IMR-90 (cell line): Measurements from ENCODE around the gene TIGD4. TPM values are rescaled to one million over a fixed set of nuclear protein-coding genes. Genes with fewer than 3 reads are reported as not detected.

ENCODE experiments used
- ATAC-seq: fragments of 200-7000 bp; cut with Tn5 transposase; 2 replicates; pipeline ENCODE4 v1.9.1; 2020; ENCODE audit warnings: low read depth, mild to moderate bottlenecking, moderate library complexity
- BruUV-seq: library from RNA; stranded (reverse); fragments of 400-500 nt; replicated peaks from 2 replicates; lab custom pipeline; 2021; lab: Mats Ljungman, UMichigan
- CTCF ChIA-PET: fragments of 300-600 bp; formaldehyde crosslinking; extraction: SDS; loops from one replicate; lab custom pipeline; 2021; ENCODE audit warnings: antibody characterized with exemption; lab: Yijun Ruan, JAX
- POLR2A ChIA-PET: fragments of 300-600 bp; sonication (Branson Sonifier 250); formaldehyde crosslinking; loops from one replicate; lab custom pipeline; 2022; ENCODE audit warnings: antibody characterized with exemption; ENCODE audit not compliant: unreplicated experiment; lab: Charles Lee
- DNase-seq: peaks from one replicate; pipeline ENCODE4 v3.0.0; 2013
- H2AFZ ChIP-seq: replicated peaks from 2 replicates; pipeline ENCODE3; 2013; ENCODE audit warnings: low read length, mild to moderate bottlenecking; ENCODE audit not compliant: poor library complexity
- H2AK5ac ChIP-seq: 2 replicates; pipeline ENCODE4 v1.6.1; 2013; ENCODE audit warnings: low read depth, low read length, inconsistent platforms
- H2AK9ac ChIP-seq: replicated peaks from 2 replicates; pipeline ENCODE3; 2013; ENCODE audit warnings: mild to moderate bottlenecking, low read depth, low read length, moderate library complexity; ENCODE audit not compliant: poor library complexity
- H2BK120ac ChIP-seq: 2 replicates; pipeline ENCODE4 v1.6.1; 2013; ENCODE audit warnings: low read depth, low read length, inconsistent platforms
- H2BK15ac ChIP-seq: 3 replicates; pipeline ENCODE4 v1.6.1; 2013; ENCODE audit warnings: low read depth, low read length, inconsistent platforms
- H2BK20ac ChIP-seq: 2 replicates; pipeline ENCODE4 v1.6.1; 2013; ENCODE audit warnings: low read depth, mild to moderate bottlenecking, inconsistent platforms, low read length, moderate library complexity
- H2BK5ac ChIP-seq: 2 replicates; pipeline ENCODE4 v1.6.1; 2013; ENCODE audit warnings: mild to moderate bottlenecking, low read depth, low read length, inconsistent platforms; ENCODE audit not compliant: poor library complexity, severe bottlenecking
- H3K14ac ChIP-seq: replicated peaks from 2 replicates; pipeline ENCODE4 v1.6.1; 2013; ENCODE audit warnings: low read depth, low read length, inconsistent platforms
- H3K18ac ChIP-seq: 2 replicates; pipeline ENCODE4 v1.6.1; 2013; ENCODE audit warnings: low read depth, low read length, control low read depth
- H3K23ac ChIP-seq: 2 replicates; pipeline ENCODE4 v1.6.1; 2013; ENCODE audit warnings: low read depth, low read length, inconsistent platforms
- H3K27ac ChIP-seq: 2 replicates; pipeline ENCODE4 v1.5.1; 2013; ENCODE audit warnings: mild to moderate bottlenecking, control low read depth, low read length; ENCODE audit not compliant: insufficient read depth
- H3K27me3 ChIP-seq: 2 replicates; pipeline ENCODE4 v1.6.1; 2013; ENCODE audit warnings: low read length; ENCODE audit not compliant: control insufficient read depth, insufficient read depth
- H3K36me3 ChIP-seq: 2 replicates; pipeline ENCODE4 v1.6.1; 2013; ENCODE audit warnings: low read length, mixed read lengths; ENCODE audit not compliant: control insufficient read depth, insufficient read depth
- H3K4ac ChIP-seq: 2 replicates; pipeline ENCODE4 v1.6.1; 2013; ENCODE audit warnings: low read depth, low read length, inconsistent platforms
- H3K4me1 ChIP-seq: 2 replicates; pipeline ENCODE4 v1.6.1; 2013; ENCODE audit warnings: low read length, mixed read lengths; ENCODE audit not compliant: control insufficient read depth, insufficient read depth
- H3K4me2 ChIP-seq: 2 replicates; pipeline ENCODE4 v1.6.1; 2013; ENCODE audit warnings: low read depth, mild to moderate bottlenecking, control low read depth, low read length, moderate library complexity
- H3K4me3 ChIP-seq: 2 replicates; pipeline ENCODE4 v1.5.1; 2013; ENCODE audit warnings: low read depth, mild to moderate bottlenecking, control low read depth, low read length, moderate library complexity; ENCODE audit not compliant: insufficient read depth
- H3K56ac ChIP-seq: 2 replicates; pipeline ENCODE4 v1.6.1; 2013; ENCODE audit warnings: low read length, inconsistent platforms; ENCODE audit not compliant: insufficient read depth; ENCODE audit errors: extremely low read depth
- H3K79me1 ChIP-seq, 2 experiments: 2 replicates each; pipeline ENCODE4 v1.6.1; 2013; ENCODE audit warnings: low read length in 2 of 2, inconsistent platforms in 1 of 2, low read depth in 1 of 2
- H3K9ac ChIP-seq: 2 replicates; pipeline ENCODE4 v1.6.1; 2013; ENCODE audit warnings: low read depth, low read length, control low read depth
- H3K9me1 ChIP-seq: 2 replicates; pipeline ENCODE4 v1.6.1; 2013; ENCODE audit warnings: low read length, inconsistent platforms; ENCODE audit not compliant: insufficient read depth
- H3K9me3 ChIP-seq: 2 replicates; pipeline ENCODE4 v1.6.1; 2013; ENCODE audit warnings: low read length; ENCODE audit not compliant: control insufficient read depth, insufficient read depth
- H4K20me1 ChIP-seq: 2 replicates; pipeline ENCODE4 v1.6.1; 2013; ENCODE audit warnings: low read length, inconsistent platforms; ENCODE audit not compliant: insufficient read depth
- H4K5ac ChIP-seq: 2 replicates; pipeline ENCODE4 v1.6.1; 2013; ENCODE audit warnings: mild to moderate bottlenecking, low read depth, low read length, control low read depth
- H4K8ac ChIP-seq, 2 experiments: 2 replicates each; pipeline ENCODE4 v1.6.1; 2013; ENCODE audit warnings: low read depth in 2 of 2, low read length in 2 of 2, control low read depth in 1 of 2, inconsistent platforms in 1 of 2
- H4K91ac ChIP-seq: 2 replicates; pipeline ENCODE4 v1.6.1; 2013; ENCODE audit warnings: low read depth, low read length, inconsistent platforms; ENCODE audit not compliant: insufficient read depth
- BHLHE40 ChIP-seq: fragments of 150-350 bp; IDR thresholded peaks from 2 replicates; pipeline ENCODE4 v1.6.1; 2016; ENCODE audit warnings: mild to moderate bottlenecking, low read depth, low read length
- CHD1 ChIP-seq: IDR thresholded peaks from 2 replicates; pipeline ENCODE4 v1.6.1; 2012; ENCODE audit warnings: low read depth, low read length, improper control_type of control experiment
- CTCF ChIP-seq: conservative IDR thresholded peaks from 2 replicates; pipeline ENCODE4 v1.5.1; 2012; ENCODE audit warnings: mild to moderate bottlenecking, low read depth, low read length, improper control_type of control experiment
- ELK1 ChIP-seq: fragments of 150-350 bp; IDR thresholded peaks from 2 replicates; pipeline ENCODE4 v1.6.1; 2016; ENCODE audit warnings: low read depth, mild to moderate bottlenecking, low read length, moderate library complexity, borderline replicate concordance
- FOS ChIP-seq: fragments of 150-350 bp; IDR thresholded peaks from 2 replicates; pipeline ENCODE4 v1.6.1; 2016; ENCODE audit warnings: low read depth, low read length
- MAFK ChIP-seq: IDR thresholded peaks from 2 replicates; pipeline ENCODE4 v1.6.1; 2012; ENCODE audit warnings: low read depth, low read length, improper control_type of control experiment
- MAZ ChIP-seq: IDR thresholded peaks from 2 replicates; pipeline ENCODE4 v1.6.1; 2012; ENCODE audit warnings: low read depth, mild to moderate bottlenecking, low read length, improper control_type of control experiment, moderate library complexity, borderline replicate concordance
- NFE2L2 ChIP-seq: fragments of 150-350 bp; IDR thresholded peaks from 2 replicates; pipeline ENCODE4 v1.6.1; 2016; ENCODE audit warnings: low read depth, mild to moderate bottlenecking, low read length
- POLR2A ChIP-seq: IDR thresholded peaks from 2 replicates; pipeline ENCODE4 v1.6.1; 2012; ENCODE audit warnings: mild to moderate bottlenecking, low read depth, low read length
- RFX5 ChIP-seq: IDR thresholded peaks from 2 replicates; pipeline ENCODE4 v1.8.0; 2012; ENCODE audit warnings: low read depth, mild to moderate bottlenecking, low read length, moderate library complexity
- SMC3 ChIP-seq: fragments of 150-350 bp; IDR thresholded peaks from 2 replicates; pipeline ENCODE4 v1.6.1; 2016; ENCODE audit warnings: low read depth, mild to moderate bottlenecking, antibody characterized with exemption, low read length, moderate library complexity
- USF2 ChIP-seq: fragments of 150-350 bp; IDR thresholded peaks from 2 replicates; pipeline ENCODE4 v1.6.1; 2017; ENCODE audit warnings: mild to moderate bottlenecking, antibody characterized with exemption, low read length, low read depth
- WGBS, 2 experiments: methylation state at CpG; one replicate each; pipeline versions ENCODE4 v1.1.5 to v1.1.7; 2013; ENCODE audit warnings: missing lambda C conversion rate in 2 of 2; ENCODE audit not compliant: insufficient read length in 1 of 2; ENCODE audit errors: extremely low coverage in 2 of 2; 5-methylcytosine and 5-hydroxymethylcytosine counted together
- dilution Hi-C: fragments of 300-500 bp; cut with HindIII; formaldehyde crosslinking; loops from one replicate; pipeline ENCODE4 v1.14.3; 2018; ENCODE audit warnings: low sequenced_read_pairs; ENCODE audit not compliant: unreplicated experiment
- in situ Hi-C: fragments of 300-500 bp; cut with MboI; formaldehyde crosslinking; loops from 3 replicates; pipeline ENCODE4 v1.14.3; 2019; ENCODE audit warnings: low sequenced_read_pairs, inconsistent platforms, mixed read lengths
- intact Hi-C: fragments of 100-400 bp; cut with micrococcal nuclease; formaldehyde crosslinking; loops from 2 replicates; pipeline ENCODE4 v1.10.0; 2022
- polyA plus RNA-seq, 3 experiments: library from polyadenylated mRNA; depleted of rRNA; stranded (reverse); fragments of >200 nt; gene quantifications; 2 replicates each; pipeline ENCODE4 v1.2.3, GENCODE V29; 2012; ENCODE audit warnings: low replicate concordance in 1 of 3
- total RNA-seq: library from RNA; depleted of rRNA; stranded (reverse); fragments of >200 nt; gene quantifications from 2 replicates; pipeline ENCODE4 v1.2.3, GENCODE V29; 2012

The TIGD4 gene
- total and polyA plus RNA-seq, 2 of the 4 experiments (the other 2 are of a cell fraction) = 0.03 TPM; not detected in 1

GRCh38 chr4:152735906-152736305, 43.6 kb downstream of the TIGD4 start:
- Histone ChIP-seq H3K36me3 (no peaks in the 10 kb centered on the region), H4K5ac (no peak overlapping the region), H2AK9ac (no peak overlapping the region), H2BK120ac (no peak overlapping the region), H2BK15ac (no peak overlapping the region), H3K9ac (no peak overlapping the region), H3K14ac (no peak overlapping the region), H3K4me3 (no peak overlapping the region), H3K27me3 (peaks cover 21% of the 10 kb centered on the region), H3K4ac (no peak overlapping the region), H3K18ac (no peak overlapping the region), H2AK5ac (no peak overlapping the region), H3K4me2 (no peak overlapping the region), H3K23ac (no peak overlapping the region), H3K27ac (no peak overlapping the region), H3K79me1 (no peaks in the 10 kb centered on the region), H2AFZ (no peak overlapping the region), H3K9me3 (no peaks in the 10 kb centered on the region), H3K4me1 (no peaks in the 10 kb centered on the region), H4K20me1 (no peaks in the 10 kb centered on the region), H4K91ac (no peak overlapping the region), H3K56ac (no peak overlapping the region), H4K8ac (no peak overlapping the region), H3K9me1 (no peaks in the 10 kb centered on the region), H2BK5ac (no peak overlapping the region), H2BK20ac (no peak overlapping the region)
- in situ Hi-C loops = loop anchor here (10.0 kb wide), 1 partner anchor 231 kb away; no protein-coding TSS in a partner anchor
- ChIA-PET CTCF (interaction anchor here (0.9 kb wide), 1 partner anchor 104 kb away, joined by 3 read pairs; no protein-coding TSS in a partner anchor), POLR2A (no interaction called here)
- BruUV-seq = no TSS peak
- ATAC-seq (no peak), DNase-seq (no peak)
- no CpG with 5 or more reads among the region's 3 CpGs for WGBS, 2 experiments
- dilution Hi-C loops = no loop called here
- no peak for TF ChIP-seq RFX5
- TF ChIP-seq BHLHE40 = no peak
- TF ChIP-seq MAZ = no peak
- TF ChIP-seq SMC3 = no peak
- TF ChIP-seq NFE2L2 = no peak
- no peak for TF ChIP-seq CHD1
- no peak for TF ChIP-seq ELK1
- no peak for TF ChIP-seq POLR2A
- TF ChIP-seq MAFK = no peak
- TF ChIP-seq FOS = no peak
- TF ChIP-seq USF2 = no peak
- TF ChIP-seq CTCF = no peak
- intact Hi-C loops = loop anchor here (1.0 to 5.0 kb wide), 3 partner anchors 234 to 328 kb away; no protein-coding TSS in a partner anchor
